HepG2 (cell line): ENCODE data around the gene CYP4F8.

Experiments
- RAD21 ChIP-seq: fragments of 450-650 bp; formaldehyde crosslinking; IDR thresholded peaks from 2 replicates; pipeline ENCODE4 v1.5.0; 2020; ENCODE audit warnings: mild to moderate bottlenecking
- SALL1 ChIP-seq: sonication (generic); formaldehyde crosslinking; IDR thresholded peaks from 2 replicates; pipeline ENCODE4 v1.8.0; 2022; ENCODE audit warnings: mild to moderate bottlenecking, missing genetic modification reagents
- ZNF839 ChIP-seq: sonication (generic); formaldehyde crosslinking; IDR thresholded peaks from 2 replicates; pipeline ENCODE4 v1.4.0; 2020; ENCODE audit warnings: missing genetic modification reagents, mild to moderate bottlenecking, borderline replicate concordance
- TF ChIP-seq, protein P1 (sequence below): IDR thresholded peaks from 2 replicates; pipeline ENCODE4 v1.6.1; 2016; ENCODE audit warnings: missing compliant biosample characterization, missing genetic modification reagents, borderline replicate concordance

DNA sequence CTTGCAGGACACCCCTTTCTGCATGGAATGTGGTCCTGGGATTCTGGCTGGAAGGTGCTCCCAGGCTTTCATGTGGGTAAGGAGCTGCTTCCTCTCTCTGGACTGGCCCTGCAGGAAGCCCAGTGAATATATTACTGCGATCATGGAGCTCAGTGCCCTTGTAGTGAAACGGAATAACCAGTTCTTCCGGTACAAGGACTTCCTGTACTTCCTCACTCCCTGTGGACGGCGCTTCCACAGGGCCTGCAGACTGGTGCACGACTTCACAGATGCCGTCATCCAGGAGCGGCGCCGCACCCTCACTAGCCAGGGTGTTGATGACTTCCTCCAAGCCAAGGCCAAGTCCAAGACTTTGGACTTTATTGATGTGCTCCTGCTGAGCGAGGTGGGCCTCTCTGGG lies 8.0 kb downstream of the CYP4F8 start:
- no peak for TF ChIP-seq SALL1 (CRISPR knock-in tag)
- TF ChIP-seq, protein P1, sequence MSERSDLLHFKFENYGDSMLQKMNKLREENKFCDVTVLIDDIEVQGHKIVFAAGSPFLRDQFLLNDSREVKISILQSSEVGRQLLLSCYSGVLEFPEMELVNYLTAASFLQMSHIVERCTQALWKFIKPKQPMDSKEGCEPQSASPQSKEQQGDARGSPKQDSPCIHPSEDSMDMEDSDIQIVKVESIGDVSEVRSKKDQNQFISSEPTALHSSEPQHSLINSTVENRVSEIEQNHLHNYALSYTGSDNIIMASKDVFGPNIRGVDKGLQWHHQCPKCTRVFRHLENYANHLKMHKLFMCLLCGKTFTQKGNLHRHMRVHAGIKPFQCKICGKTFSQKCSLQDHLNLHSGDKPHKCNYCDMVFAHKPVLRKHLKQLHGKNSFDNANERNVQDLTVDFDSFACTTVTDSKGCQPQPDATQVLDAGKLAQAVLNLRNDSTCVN, result no peak
- TF ChIP-seq RAD21, result no peak
- no peak for TF ChIP-seq ZNF839 (CRISPR knock-in tag)
